KMS-11 (cell line): Measurements from ENCODE around the gene KDR.

Source experiments
- H2AFZ ChIP-seq: fragments of 200-600 bp; sonication (generic); 2 replicates; pipeline ENCODE4 v1.6.1; 2016; ENCODE audit warnings: antibody characterized with exemption, mixed run types, low read depth
- H3K27ac ChIP-seq: fragments of 200-600 bp; sonication (generic); 2 replicates; pipeline ENCODE4 v1.6.1; 2016; ENCODE audit warnings: mild to moderate bottlenecking, mixed run types
- H3K27me3 ChIP-seq: fragments of 200-600 bp; sonication (generic); 2 replicates; pipeline ENCODE4 v1.6.1; 2017; ENCODE audit warnings: mild to moderate bottlenecking, low read depth, mixed run types, moderate library complexity; ENCODE audit not compliant: insufficient read depth
- H3K36me3 ChIP-seq: fragments of 200-600 bp; sonication (generic); 2 replicates; pipeline ENCODE4 v1.6.1; 2017; ENCODE audit warnings: mild to moderate bottlenecking, mixed run types; ENCODE audit not compliant: insufficient read depth
- H3K4me1 ChIP-seq: fragments of 200-600 bp; sonication (generic); 2 replicates; pipeline ENCODE4 v1.6.1; 2016; ENCODE audit warnings: mild to moderate bottlenecking, low read depth, mixed run types; ENCODE audit not compliant: poor library complexity, severe bottlenecking
- H3K4me2 ChIP-seq: fragments of 200-600 bp; sonication (generic); 2 replicates; pipeline ENCODE4 v1.7.0; 2016; ENCODE audit warnings: mild to moderate bottlenecking, mixed run types
- H3K4me3 ChIP-seq: fragments of 200-600 bp; sonication (generic); IDR thresholded peaks from 2 replicates; pipeline ENCODE4 v1.6.1; 2017; ENCODE audit warnings: low read depth, low read length, mixed read lengths; ENCODE audit not compliant: insufficient read depth
- H3K79me2 ChIP-seq: fragments of 200-600 bp; sonication (generic); 2 replicates; pipeline ENCODE4 v1.6.1; 2016; ENCODE audit warnings: low read depth, mixed run types; ENCODE audit not compliant: insufficient read depth
- H3K9ac ChIP-seq: fragments of 200-600 bp; sonication (generic); 2 replicates; pipeline ENCODE4 v1.6.1; 2016; ENCODE audit warnings: mild to moderate bottlenecking, mixed run types
- H4K20me1 ChIP-seq: fragments of 200-600 bp; sonication (generic); 2 replicates; pipeline ENCODE4 v1.6.1; 2016; ENCODE audit warnings: mild to moderate bottlenecking, mixed run types; ENCODE audit not compliant: insufficient read depth
- CTCF ChIP-seq: fragments of 200-600 bp; sonication (generic); conservative IDR thresholded peaks from 2 replicates; pipeline ENCODE4 v1.6.1; 2017; ENCODE audit warnings: low read depth, mild to moderate bottlenecking, antibody characterized with exemption, low read length, moderate library complexity, mixed read lengths

The KDR gene

GRCh38 chr4:55125087-55125721 lies at the start of gene KDR:
Gene KDR (minus strand): TSS chr4:55125595. CDS start chr4:55125293, 302 bp downstream.
- Histone ChIP-seq H3K4me2 (no peak within 1 kb of the TSS), H3K4me3 (no peak within 1 kb of the TSS), H3K79me2 (no peaks in the 10 kb centered on the region), H3K4me1 (no peaks in the 10 kb centered on the region), H3K36me3 (no peaks in the 10 kb centered on the region), H3K9ac (no peak within 1 kb of the TSS), H2AFZ (no peak within 1 kb of the TSS), H4K20me1 (no peaks in the 10 kb centered on the region), H3K27ac (no peak within 1 kb of the TSS), H3K27me3 (no peaks in the 10 kb centered on the region)
- TF ChIP-seq CTCF = no peak

GRCh38 chr4:55173580-55173979 lies 48.2 kb upstream of the KDR start:
- Histone ChIP-seq H3K9ac (no peak overlapping the region), H3K27ac (no peak overlapping the region), H3K27me3 (no peaks in the 10 kb centered on the region), H2AFZ (no peak overlapping the region), H4K20me1 (no peaks in the 10 kb centered on the region), H3K36me3 (no peaks in the 10 kb centered on the region), H3K79me2 (no peaks in the 10 kb centered on the region), H3K4me2 (no peak overlapping the region), H3K4me3 (no peak overlapping the region), H3K4me1 (no peaks in the 10 kb centered on the region)
- no peak for TF ChIP-seq CTCF

- Histone ChIP-seq H3K79me2 (no peaks in the 10 kb centered on the region), H3K4me3 (no peak overlapping the region), H3K27me3 (no peaks in the 10 kb centered on the region), H3K9ac (no peak overlapping the region), H3K36me3 (no peaks in the 10 kb centered on the region), H3K4me2 (no peak overlapping the region), H2AFZ (no peak overlapping the region), H3K27ac (no peak overlapping the region), H4K20me1 (no peaks in the 10 kb centered on the region), H3K4me1 (no peaks in the 10 kb centered on the region)
- TF ChIP-seq CTCF = no peak
Observed at GRCh38 chr4:55172694-55173287, 47.4 kb upstream of the KDR start.

DNA sequence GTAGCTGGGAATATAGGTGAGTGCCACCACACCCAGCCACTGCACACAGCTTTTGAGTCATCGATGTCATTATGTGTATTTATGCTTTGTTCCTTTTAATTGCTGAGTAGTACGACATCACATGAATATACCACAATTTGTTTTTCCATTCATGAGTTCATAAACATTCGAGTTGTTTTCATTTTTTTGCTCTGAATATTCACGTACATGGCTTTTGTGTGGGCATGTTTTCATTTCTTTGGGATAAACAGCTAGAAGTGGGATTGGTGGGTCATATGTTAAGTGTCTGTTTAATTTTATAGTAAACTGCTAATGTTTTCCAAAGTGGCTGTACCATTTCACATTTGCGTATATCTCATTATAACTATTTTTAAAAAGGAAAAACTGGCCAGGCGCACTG lies 45.1 kb upstream of the KDR start:
- no peak overlapping the region for H3K4me2 ChIP-seq
- H4K20me1 ChIP-seq = no peaks in the 10 kb centered on the region
- no peak overlapping the region for H3K9ac ChIP-seq
- no peaks in the 10 kb centered on the region for H3K36me3 ChIP-seq
- H3K79me2 ChIP-seq = no peaks in the 10 kb centered on the region
- TF ChIP-seq CTCF = no peak
- H3K4me3 ChIP-seq = no peak overlapping the region
- no peaks in the 10 kb centered on the region for H3K27me3 ChIP-seq
- H3K4me1 ChIP-seq = no peaks in the 10 kb centered on the region
- no peak overlapping the region for H3K27ac ChIP-seq
- no peak overlapping the region for H2AFZ ChIP-seq
